ENCODE measurements around the gene PIGO. TPM values are rescaled to one million over a fixed set of nuclear protein-coding genes. Genes with fewer than 3 reads are reported as not detected.

PIGO gene
- total and polyA plus RNA-seq, 2 of the 8 experiments (the other 6 are each of a cell fraction or from before 2014, with no cell fraction given) = 20.5 to 31.3 TPM

- TF ChIP-seq CHD7 (IDR thresholded peaks at IDR 0.05; ENCODE audit: insufficient replicate concordance, low read length) = no peak
- no peak for TF ChIP-seq ASH2L (IDR thresholded peaks at IDR 0.05; ENCODE audit: low read length)
- no peak for TF ChIP-seq KDM5A (IDR thresholded peaks at IDR 0.05; ENCODE audit: low read length)
- no peak for TF ChIP-seq CTBP2 (IDR thresholded peaks at IDR 0.05; ENCODE audit: borderline replicate concordance, insufficient read depth, insufficient read length, low read length)
- no peak for TF ChIP-seq SIN3A (conservative IDR thresholded peaks at IDR 0.05 in 1 of 2, IDR thresholded peaks at IDR 0.05 in 1 of 2; ENCODE audit: low read depth in 1 of 2, low read length in 2 of 2)
- TF ChIP-seq HDAC2 (IDR thresholded peaks at IDR 0.05; ENCODE audit: borderline replicate concordance in 1 of 2, low read depth in 2 of 2, low read length in 2 of 2) = no peak
- no peak for TF ChIP-seq BACH1 (IDR thresholded peaks at IDR 0.05; ENCODE audit: low read length)
- TF ChIP-seq GABPA (IDR thresholded peaks at IDR 0.05; ENCODE audit: borderline replicate concordance, insufficient read depth, low read length) = no peak
- no peak for TF ChIP-seq SUZ12 (IDR thresholded peaks at IDR 0.05; ENCODE audit: low read length)
- no peak for TF ChIP-seq SIX5 (IDR thresholded peaks at IDR 0.05; ENCODE audit: low read depth, low read length)
These were observed 12.7 kb upstream of the PIGO start (continued) for GRCh38 chr9:35108946-35109575.
